CD14-positive monocyte (primary cell): ENCODE measurements around the gene C17orf114.
A peak's percentile ranks its signal among the peaks of the same experiment; 100 is the strongest.

Source experiments
- DNase-seq, 3 donors: peaks; one replicate each; pipeline ENCODE4 v3.0.0-alpha.2; 2011 to 2022
- H2AFZ ChIP-seq: 2 replicates; pipeline ENCODE4 v1.6.0; 2012; ENCODE audit warnings: mild to moderate bottlenecking, low read depth, low read length, inconsistent platforms; ENCODE audit not compliant: insufficient read depth, poor library complexity, severe bottlenecking
- H3K27ac ChIP-seq, 2 donors: 1 replicate in 1 of 2; 2 replicates in 1 of 2; pipeline ENCODE4 v1.5.1; 2012 to 2013; ENCODE audit warnings: low read length in 2 of 2, control low read depth in 1 of 2, inconsistent platforms in 1 of 2, low read depth in 1 of 2, mild to moderate bottlenecking in 1 of 2
- H3K27me3 ChIP-seq, 2 donors: one replicate each; pipeline versions ENCODE4 v1.6.0 to v1.6.1; 2011 to 2013; ENCODE audit warnings: low read length in 2 of 2; ENCODE audit not compliant: control insufficient read depth in 2 of 2, insufficient read depth in 2 of 2
- H3K36me3 ChIP-seq, 2 donors: replicated peaks in 1 of 2; 1 replicate in 1 of 2; 2 replicates in 1 of 2; pipeline versions ENCODE4 v1.5.1 to v1.6.1; 2012 to 2013; ENCODE audit warnings: low read length in 2 of 2, control low read depth in 1 of 2, inconsistent platforms in 1 of 2, mild to moderate bottlenecking in 1 of 2; ENCODE audit not compliant: insufficient read depth in 2 of 2, control insufficient read depth in 1 of 2
- H3K4me1 ChIP-seq, 2 donors: 1 replicate in 1 of 2; 2 replicates in 1 of 2; pipeline versions ENCODE4 v1.5.1 to v1.6.1; 2012 to 2013; ENCODE audit warnings: low read length in 2 of 2, control low read depth in 1 of 2, inconsistent platforms in 1 of 2, mild to moderate bottlenecking in 1 of 2, moderate library complexity in 1 of 2; ENCODE audit not compliant: insufficient read depth in 2 of 2, control insufficient read depth in 1 of 2
- H3K4me2 ChIP-seq: replicated peaks from 2 replicates; pipeline ENCODE3; 2012; ENCODE audit warnings: low read length, moderate library complexity, mild to moderate bottlenecking; ENCODE audit not compliant: poor library complexity, severe bottlenecking; ENCODE audit errors: extremely low read depth
- H3K4me3 ChIP-seq, 3 experiments: fragments of 200-600 bp in 1 of 3; sonication (generic) in 1 of 3; replicated peaks in 1 of 3; 1 replicate in 2 of 3; 2 replicates in 1 of 3; pipeline ENCODE4 v1.5.1; 2011 to 2013; ENCODE audit warnings: low read length in 3 of 3, mild to moderate bottlenecking in 3 of 3, control low read depth in 2 of 3, low read depth in 2 of 3, inconsistent platforms in 1 of 3, moderate library complexity in 1 of 3
- H3K79me2 ChIP-seq: 2 replicates; pipeline ENCODE4 v1.6.0; 2012; ENCODE audit warnings: mild to moderate bottlenecking, control low read depth, inconsistent platforms, low read length, moderate library complexity; ENCODE audit not compliant: insufficient read depth
- H3K9ac ChIP-seq: 2 replicates; pipeline ENCODE4 v1.6.0; 2017; ENCODE audit warnings: low read length, mild to moderate bottlenecking; ENCODE audit not compliant: insufficient read depth, poor library complexity, severe bottlenecking
- H3K9me3 ChIP-seq, 2 donors: replicated peaks in 1 of 2; 1 replicate in 1 of 2; 2 replicates in 1 of 2; pipeline versions ENCODE4 v1.5.1 to v1.6.1; 2012 to 2013; ENCODE audit warnings: low read length in 2 of 2, control low read depth in 1 of 2; ENCODE audit not compliant: control insufficient read depth in 1 of 2, insufficient read depth in 1 of 2
- H4K20me1 ChIP-seq: 2 replicates; pipeline ENCODE4 v1.6.0; 2012; ENCODE audit warnings: mild to moderate bottlenecking, low read length, control low read depth, moderate library complexity; ENCODE audit not compliant: insufficient read depth
- H3K27ac Mint-ChIP-seq, 7 donors: one replicate each; pipeline ENCODE4 v1.8.0; 2020; ENCODE audit warnings: mild to moderate bottlenecking in 7 of 7, mixed read lengths in 7 of 7, moderate library complexity in 6 of 7, inconsistent platforms in 2 of 7
- H3K27me3 Mint-ChIP-seq, 3 donors: one replicate each; pipeline ENCODE4 v1.8.0; 2021 to 2022; ENCODE audit warnings: low read depth in 3 of 3, mild to moderate bottlenecking in 3 of 3, mixed read lengths in 3 of 3, moderate library complexity in 3 of 3, inconsistent platforms in 1 of 3
- H3K36me3 Mint-ChIP-seq, 2 donors: one replicate each; pipeline ENCODE4 v1.8.0; 2020; ENCODE audit warnings: mixed read lengths in 2 of 2, inconsistent platforms in 1 of 2, mild to moderate bottlenecking in 1 of 2
- H3K4me1 Mint-ChIP-seq: one replicate; pipeline ENCODE4 v1.8.0; 2020; ENCODE audit warnings: mild to moderate bottlenecking, mixed read lengths
- H3K4me3 Mint-ChIP-seq, 2 donors: one replicate each; pipeline ENCODE4 v1.8.0; 2020; ENCODE audit warnings: mild to moderate bottlenecking in 2 of 2, mixed read lengths in 2 of 2, moderate library complexity in 1 of 2
- H3K9me3 Mint-ChIP-seq, 7 donors: one replicate each; pipeline ENCODE4 v1.8.0; 2020 to 2022; ENCODE audit warnings: mixed read lengths in 7 of 7, mild to moderate bottlenecking in 6 of 7, moderate library complexity in 6 of 7, inconsistent platforms in 2 of 7
- WGBS: methylation state at CpG from one replicate; pipeline ENCODE4 v1.1.5; 2013; ENCODE audit warnings: missing lambda C conversion rate; ENCODE audit not compliant: insufficient coverage; 5-methylcytosine and 5-hydroxymethylcytosine counted together
- intact Hi-C, 2 donors: fragments of 100-400 bp; cut with micrococcal nuclease; formaldehyde crosslinking; loops; one replicate each; pipeline versions ENCODE4 v1.15.0 to v1.15.1; 2023
- TF ChIP-seq, protein P1 (sequence below): fragments of 200-600 bp; IDR thresholded peaks from one replicate; pipeline ENCODE4 v1.8.0; 2022; ENCODE audit warnings: antibody characterized with exemption, mild to moderate bottlenecking

The C17orf114 gene

DNA sequence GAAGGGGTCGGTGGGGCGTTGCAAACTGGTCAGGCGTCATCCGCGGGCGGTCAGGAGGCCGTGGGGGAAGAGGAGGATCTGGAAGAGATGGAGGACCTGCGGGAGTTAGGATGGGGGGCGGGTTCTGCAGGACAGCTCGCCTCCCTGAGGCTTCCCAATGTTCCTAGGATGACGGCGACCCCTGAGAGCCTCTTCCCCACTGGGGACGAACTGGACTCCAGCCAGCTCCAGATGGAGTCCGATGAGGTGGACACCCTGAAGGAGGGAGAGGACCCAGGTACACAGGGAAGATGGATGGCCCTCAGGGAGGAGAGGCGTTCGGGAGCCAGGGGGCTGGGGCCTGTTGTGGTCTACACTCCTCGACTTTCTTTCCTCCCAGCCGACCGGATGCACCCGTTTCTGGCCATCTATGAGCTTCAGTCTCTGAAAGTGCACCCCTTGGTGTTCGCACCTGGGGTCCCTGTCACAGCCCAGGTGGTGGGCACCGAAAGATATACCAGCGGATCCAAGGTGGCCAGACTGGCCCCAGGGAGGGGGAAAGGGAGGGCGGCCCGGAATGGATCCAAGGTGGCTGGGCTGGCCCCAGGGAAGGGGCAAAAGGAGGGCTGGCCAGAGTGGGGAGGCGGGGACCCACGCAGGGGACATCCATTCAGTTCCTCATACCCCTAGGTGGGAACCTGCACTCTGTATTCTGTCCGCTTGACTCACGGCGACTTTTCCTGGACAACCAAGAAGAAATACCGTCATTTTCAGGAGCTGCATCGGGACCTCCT is 5.7 kb upstream of the C17orf114 start:
- H3K27ac ChIP-seq, result peak overlapping the region in 1 of 2 donors; percentile 86

More for the DNA sequence above, 5.7 kb upstream of the C17orf114 start:
- peak overlapping the region; percentile 54 to 91 (median 81) for H3K4me3 ChIP-seq
- Mint-ChIP-seq H3K36me3 (peaks cover 41 to 42% of the 10 kb centered on the region in 2 donors), H3K27ac (peak overlapping the region in 6 of 7 donors; percentile 45 to 92 (median 65)), H3K4me3 (peak overlapping the region; percentile 86 to 90), H3K9me3 (peaks cover 0 to 4% (median 2%) of the 10 kb centered on the region in 7 donors), H3K27me3 (peaks cover 29 to 44% (median 44%) of the 10 kb centered on the region in 3 donors), H3K4me1 (peaks cover 24% of the 10 kb centered on the region)
- H3K79me2 ChIP-seq, result no peaks in the 10 kb centered on the region
- H3K27me3 ChIP-seq, result peaks cover 3 to 28% of the 10 kb centered on the region in 2 donors
- peaks cover 10 to 11% of the 10 kb centered on the region in 2 donors for H3K4me1 ChIP-seq
- no peaks in the 10 kb centered on the region for H3K9me3 ChIP-seq
- peaks cover 10% of the 10 kb centered on the region for H4K20me1 ChIP-seq
- TF ChIP-seq, protein P1, sequence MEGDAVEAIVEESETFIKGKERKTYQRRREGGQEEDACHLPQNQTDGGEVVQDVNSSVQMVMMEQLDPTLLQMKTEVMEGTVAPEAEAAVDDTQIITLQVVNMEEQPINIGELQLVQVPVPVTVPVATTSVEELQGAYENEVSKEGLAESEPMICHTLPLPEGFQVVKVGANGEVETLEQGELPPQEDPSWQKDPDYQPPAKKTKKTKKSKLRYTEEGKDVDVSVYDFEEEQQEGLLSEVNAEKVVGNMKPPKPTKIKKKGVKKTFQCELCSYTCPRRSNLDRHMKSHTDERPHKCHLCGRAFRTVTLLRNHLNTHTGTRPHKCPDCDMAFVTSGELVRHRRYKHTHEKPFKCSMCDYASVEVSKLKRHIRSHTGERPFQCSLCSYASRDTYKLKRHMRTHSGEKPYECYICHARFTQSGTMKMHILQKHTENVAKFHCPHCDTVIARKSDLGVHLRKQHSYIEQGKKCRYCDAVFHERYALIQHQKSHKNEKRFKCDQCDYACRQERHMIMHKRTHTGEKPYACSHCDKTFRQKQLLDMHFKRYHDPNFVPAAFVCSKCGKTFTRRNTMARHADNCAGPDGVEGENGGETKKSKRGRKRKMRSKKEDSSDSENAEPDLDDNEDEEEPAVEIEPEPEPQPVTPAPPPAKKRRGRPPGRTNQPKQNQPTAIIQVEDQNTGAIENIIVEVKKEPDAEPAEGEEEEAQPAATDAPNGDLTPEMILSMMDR, result no peak
- H3K36me3 ChIP-seq, result peaks cover 16 to 32% of the 10 kb centered on the region in 2 donors
- 40% methylated on average over 19 of the region's 32 CpGs for WGBS
- peak overlapping the region; percentile 83 for H3K4me2 ChIP-seq
- no peak for DNase-seq
- peak overlapping the region; percentile 80 for H3K9ac ChIP-seq
- H2AFZ ChIP-seq, result peak overlapping the region; percentile 74
- intact Hi-C loops, result loop anchor here (5.0 kb wide), 2 partner anchors 75 to 190 kb away; partner anchors contain the start of genes INCA1 (in 1 of the 2) and KIF1C (in 1 of the 2)
